HG02763 (cell line): ENCODE results near the gene MEFV.
"Not testable (repeated sequence)": the region's sequence is repeated elsewhere in the genome, so short reads cannot be mapped to it uniquely, and the experiment has no call there.

ENCODE experiments used
- ATAC-seq: cut with Tn5 transposase; IDR thresholded peaks from one replicate; pipeline ENCODE4 v1.9.1; 2021; ENCODE audit warnings: mild to moderate bottlenecking, moderate library complexity; ENCODE audit not compliant: unreplicated experiment

MEFV gene, protein sequence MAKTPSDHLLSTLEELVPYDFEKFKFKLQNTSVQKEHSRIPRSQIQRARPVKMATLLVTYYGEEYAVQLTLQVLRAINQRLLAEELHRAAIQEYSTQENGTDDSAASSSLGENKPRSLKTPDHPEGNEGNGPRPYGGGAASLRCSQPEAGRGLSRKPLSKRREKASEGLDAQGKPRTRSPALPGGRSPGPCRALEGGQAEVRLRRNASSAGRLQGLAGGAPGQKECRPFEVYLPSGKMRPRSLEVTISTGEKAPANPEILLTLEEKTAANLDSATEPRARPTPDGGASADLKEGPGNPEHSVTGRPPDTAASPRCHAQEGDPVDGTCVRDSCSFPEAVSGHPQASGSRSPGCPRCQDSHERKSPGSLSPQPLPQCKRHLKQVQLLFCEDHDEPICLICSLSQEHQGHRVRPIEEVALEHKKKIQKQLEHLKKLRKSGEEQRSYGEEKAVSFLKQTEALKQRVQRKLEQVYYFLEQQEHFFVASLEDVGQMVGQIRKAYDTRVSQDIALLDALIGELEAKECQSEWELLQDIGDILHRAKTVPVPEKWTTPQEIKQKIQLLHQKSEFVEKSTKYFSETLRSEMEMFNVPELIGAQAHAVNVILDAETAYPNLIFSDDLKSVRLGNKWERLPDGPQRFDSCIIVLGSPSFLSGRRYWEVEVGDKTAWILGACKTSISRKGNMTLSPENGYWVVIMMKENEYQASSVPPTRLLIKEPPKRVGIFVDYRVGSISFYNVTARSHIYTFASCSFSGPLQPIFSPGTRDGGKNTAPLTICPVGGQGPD

DNA sequence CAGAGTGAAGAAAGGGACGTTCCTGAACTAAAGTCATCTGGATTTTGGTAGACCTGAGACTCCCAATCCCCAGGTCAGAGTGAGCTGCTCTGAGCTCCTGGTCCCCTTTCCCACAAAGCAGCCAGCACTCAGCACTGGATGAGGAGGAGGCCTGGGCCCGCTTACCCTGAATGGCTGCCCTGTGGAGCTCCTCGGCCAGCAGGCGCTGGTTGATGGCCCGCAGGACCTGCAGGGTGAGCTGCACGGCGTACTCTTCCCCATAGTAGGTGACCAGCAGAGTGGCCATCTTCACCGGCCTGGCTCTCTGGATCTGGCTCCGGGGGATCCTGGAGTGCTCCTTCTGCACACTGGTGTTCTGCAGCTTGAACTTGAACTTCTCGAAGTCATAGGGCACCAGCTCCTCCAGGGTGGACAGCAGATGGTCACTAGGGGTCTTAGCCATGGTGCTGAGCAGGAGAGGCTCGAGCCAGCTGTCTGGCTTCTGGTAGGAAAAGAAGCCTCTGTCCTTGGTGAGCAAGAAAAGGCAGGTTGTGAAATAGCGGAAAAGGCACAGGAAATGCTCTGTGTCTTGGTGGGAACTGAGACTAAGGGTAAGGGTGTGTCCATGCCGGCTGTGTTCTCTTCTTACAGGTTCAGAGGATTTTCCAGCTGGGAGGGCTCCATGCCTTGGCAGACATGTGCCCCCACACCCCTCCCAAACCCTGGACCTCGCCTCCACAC is at the start of gene MEFV:
MEFV (minus strand) TSS at position 488 of the 720 bp plus-strand sequence; CDS start at position 442, 46 bp downstream.
- no peak for ATAC-seq

- ATAC-seq = no peak
These were observed 49.6 kb upstream of the MEFV start for GRCh38 chr16:3306078-3306477.

DNA sequence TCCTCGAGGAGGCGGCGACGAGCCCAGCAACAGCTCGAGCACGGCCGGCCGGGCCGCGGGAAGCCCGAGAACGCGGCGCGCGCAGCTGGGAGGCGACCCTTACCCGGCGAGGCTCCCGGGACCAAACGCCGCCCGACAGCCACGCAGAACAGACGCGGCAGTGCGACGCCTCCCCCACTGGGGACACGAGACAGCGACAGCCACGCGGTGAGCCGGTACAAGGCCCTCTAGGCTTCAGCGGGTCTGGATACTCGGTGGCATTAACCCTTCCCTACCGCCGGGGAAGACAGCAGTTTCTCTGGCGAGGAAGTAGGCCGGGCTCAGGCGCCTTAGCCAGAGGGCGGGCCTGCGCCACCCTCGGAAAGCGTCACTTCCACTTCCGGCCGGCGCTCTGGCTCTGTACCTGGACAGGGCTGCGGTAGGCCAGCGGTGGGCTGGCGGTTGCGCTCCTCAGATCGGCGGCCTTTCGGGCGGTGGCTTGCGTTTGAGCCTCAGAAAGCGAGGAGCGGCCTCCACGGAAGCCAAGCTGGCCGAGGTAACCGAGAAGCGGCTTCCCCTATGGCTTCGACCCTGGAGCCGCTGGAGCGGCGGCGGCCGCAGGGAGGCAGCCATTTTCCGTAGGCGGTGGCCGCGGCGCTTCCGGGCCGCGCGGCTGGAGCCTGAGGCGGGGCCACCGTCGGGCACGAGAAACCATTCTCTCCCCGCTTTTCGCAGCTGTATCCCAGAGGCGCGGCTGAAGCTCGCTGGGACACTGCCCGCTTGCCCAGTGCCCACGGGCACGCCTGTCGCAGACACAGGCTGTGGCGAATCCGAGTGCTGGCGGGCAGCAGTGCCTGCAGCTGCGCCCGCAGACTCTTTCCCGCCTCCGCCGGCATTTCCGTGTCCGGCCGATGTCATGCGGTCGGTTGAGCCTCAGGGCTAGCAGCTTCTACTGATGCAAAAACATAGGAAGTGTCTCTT is 49.0 kb upstream of the MEFV start, which contains the start of the genes TIGD7 and ZNF75A:
TIGD7 (minus strand) TSS at position 322 of the 960 bp plus-strand sequence. CDS start 4,816 bp downstream, outside the sequence.
ZNF75A (plus strand) TSS at position 389 of the 960 bp plus-strand sequence. CDS start 2,932 bp downstream, outside the sequence.
- peak; percentile 93 for ATAC-seq

DNA sequence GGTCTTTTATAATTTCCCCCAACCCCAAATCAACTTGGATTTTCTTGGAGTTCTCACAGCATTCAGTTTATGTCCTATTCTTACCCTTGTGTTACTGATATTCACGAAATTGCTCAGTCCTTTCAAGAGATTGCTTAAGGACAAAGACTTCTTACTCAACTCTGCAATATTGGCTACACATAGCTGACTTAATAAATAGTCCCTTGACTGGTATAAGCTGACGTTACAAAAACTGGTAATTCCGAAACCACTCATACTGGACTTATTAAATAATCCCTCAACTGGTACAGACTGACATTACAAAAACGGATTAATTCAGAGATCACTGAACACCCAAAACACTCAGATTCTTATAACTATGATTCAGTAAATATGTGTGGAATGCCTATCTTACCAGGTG is 47.9 kb upstream of the MEFV start:
- no peak for ATAC-seq

DNA sequence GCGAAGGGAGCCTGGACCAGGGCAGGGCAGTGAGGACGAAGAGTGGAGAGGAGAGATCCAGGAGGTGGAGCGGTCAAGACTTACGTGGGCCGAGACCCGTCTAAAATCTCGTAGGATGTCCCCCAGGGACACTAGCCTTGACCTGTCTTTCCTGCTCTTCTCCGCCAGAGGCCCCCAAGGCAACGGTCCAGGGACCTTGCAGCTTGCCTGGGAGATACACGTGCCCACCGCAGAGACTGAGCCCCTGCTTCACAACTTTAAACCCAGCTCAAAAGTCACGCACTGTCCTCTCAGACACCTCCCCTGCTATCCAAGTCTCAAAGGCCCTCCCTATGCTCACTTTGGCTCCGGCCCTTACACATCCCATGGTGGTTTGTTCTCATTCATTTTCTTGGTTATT is 39.4 kb upstream of the MEFV start:
- no peak for ATAC-seq

- no peak for ATAC-seq
These were observed 38.8 kb upstream of the MEFV start for GRCh38 chr16:3295209-3295608.

- no peak for ATAC-seq
These were observed 36.2 kb upstream of the MEFV start for GRCh38 chr16:3292604-3293003.

- ATAC-seq = no peak
These were observed 33.7 kb upstream of the MEFV start for GRCh38 chr16:3289998-3290673.

- no peak for ATAC-seq
These were observed 28.7 kb upstream of the MEFV start for GRCh38 chr16:3285131-3285530.

DNA sequence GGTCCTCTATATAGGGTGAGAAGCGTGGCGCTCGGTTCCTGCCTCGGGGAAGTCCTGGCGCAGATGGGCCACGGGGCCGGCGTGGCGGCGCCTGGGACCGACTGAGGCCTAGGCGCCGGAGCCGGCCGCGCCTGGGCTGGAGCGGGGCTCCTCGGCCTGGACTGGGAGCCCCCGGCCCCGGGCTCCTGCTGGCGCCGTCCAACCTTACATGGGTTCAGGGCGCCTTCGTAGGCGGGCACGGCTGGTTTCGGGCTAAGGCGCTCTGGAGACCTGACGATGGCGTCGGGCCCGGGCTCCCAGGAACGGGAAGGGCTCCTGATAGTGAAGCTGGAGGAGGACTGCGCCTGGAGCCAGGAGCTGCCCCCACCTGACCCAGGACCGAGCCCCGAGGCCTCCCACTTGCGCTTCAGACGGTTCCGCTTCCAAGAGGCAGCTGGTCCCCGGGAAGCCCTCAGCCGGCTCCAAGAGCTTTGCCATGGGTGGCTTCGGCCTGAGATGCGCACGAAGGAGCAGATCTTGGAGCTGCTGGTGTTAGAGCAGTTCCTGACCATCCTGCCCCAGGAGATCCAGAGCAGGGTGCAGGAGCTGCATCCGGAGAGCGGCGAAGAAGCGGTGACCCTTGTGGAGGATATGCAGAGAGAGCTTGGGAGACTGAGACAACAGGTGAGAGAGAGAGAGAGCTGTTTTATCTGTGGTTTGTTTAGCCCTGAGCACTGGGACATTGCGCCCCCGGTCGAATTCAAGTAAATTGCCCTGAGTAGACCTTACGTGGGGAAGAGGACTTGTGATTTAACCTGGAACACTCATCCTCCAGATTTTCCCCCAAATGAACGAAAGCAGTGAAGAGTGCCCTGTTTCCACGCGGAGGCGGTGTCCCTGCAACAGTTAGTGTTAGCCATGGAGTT is 27.4 kb upstream of the MEFV start:
- ATAC-seq = no peak

- peak; percentile 77 for ATAC-seq
These were observed 26.5 kb upstream of the MEFV start, which contains the start of gene ZNF263 for GRCh38 chr16:3282730-3283542. Gene ZNF263, plus strand, starts transcription at chr16:3283491. Its CDS starts 328 bp downstream, at chr16:3283819.

DNA sequence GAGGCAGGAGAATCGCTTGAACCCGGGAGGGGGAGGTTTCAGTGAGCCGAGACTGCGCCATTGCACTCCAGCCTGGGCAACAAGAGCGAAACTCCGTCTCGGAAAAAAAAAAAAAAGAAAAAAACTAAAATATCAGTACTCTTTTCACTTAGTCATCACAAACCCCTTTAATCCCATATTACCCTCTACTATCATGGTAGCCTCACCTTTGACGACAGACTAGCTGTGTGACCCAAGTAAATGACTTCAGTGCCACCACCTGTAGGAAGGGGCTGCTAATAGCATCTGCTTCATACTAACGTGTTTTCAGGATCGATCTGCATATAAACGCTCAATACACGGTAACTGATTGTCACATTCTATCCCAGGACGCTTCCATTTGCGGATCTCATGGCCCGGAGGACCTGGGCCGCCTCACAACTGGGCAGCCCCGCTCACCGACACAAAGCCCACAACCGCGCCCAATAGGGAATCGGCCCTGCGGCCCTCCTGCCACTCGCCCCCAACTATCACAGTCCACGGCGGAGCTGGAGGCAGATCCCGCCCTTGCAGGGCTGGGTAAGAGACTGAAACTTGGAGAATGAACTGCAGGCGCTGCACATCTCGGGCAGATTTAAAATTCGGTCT is 25.8 kb upstream of the MEFV start:
- peak; percentile 16 for ATAC-seq

GRCh38 chr16:3281222-3281820 is 24.9 kb upstream of the MEFV start:
- no peak for ATAC-seq

- ATAC-seq = no peak
These were observed 20.2 kb upstream of the MEFV start for GRCh38 chr16:3276679-3277078.

GRCh38 chr16:3274947-3275346 is 18.5 kb upstream of the MEFV start:
- no peak for ATAC-seq

GRCh38 chr16:3274490-3274889 is 18.1 kb upstream of the MEFV start:
- ATAC-seq = no peak

DNA sequence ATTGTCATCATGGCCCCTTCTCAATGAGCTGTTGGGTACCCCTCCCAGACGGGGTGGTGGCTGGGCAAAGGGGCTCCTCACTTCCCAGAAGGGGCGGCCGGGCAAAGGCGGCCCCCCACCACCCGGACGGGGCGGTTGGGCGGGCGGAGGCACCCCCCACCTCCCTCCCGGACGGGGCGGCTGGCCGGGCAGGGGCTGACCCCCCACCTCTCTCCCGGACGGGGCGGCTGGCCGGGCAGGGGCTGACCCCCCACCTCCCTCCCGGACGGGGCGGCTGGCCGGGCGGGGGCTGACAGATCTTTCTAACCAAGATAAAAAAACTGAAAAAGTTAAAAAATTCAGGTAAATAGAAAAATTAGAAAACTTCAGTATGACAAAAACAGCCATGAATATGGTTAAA is 14.8 kb upstream of the MEFV start:
- not testable (repeated sequence) for ATAC-seq
